AG10803 (cell line): ENCODE measurements around the gene SYNPO2.
"Not testable (repeated sequence)": the region's sequence is repeated elsewhere in the genome, so short reads cannot be mapped to it uniquely, and the experiment has no call there.

Experiments
- DNase-seq: peaks from one replicate; pipeline ENCODE4 v3.0.0; 2010; ENCODE audit warnings: low read depth
- H3K4me3 ChIP-seq: 2 replicates; pipeline ENCODE4 v1.5.1; 2011; ENCODE audit warnings: mild to moderate bottlenecking, low read length, control low read depth
- CTCF ChIP-seq: conservative IDR thresholded peaks from 2 replicates; pipeline ENCODE4 v1.5.1; 2011; ENCODE audit warnings: mild to moderate bottlenecking, low read length, control low read depth, inconsistent platforms

Gene SYNPO2

GRCh38 chr4:119053997-119054396 is 165.3 kb downstream of the SYNPO2 start:
- DNase-seq = no peak
- TF ChIP-seq CTCF = no peak
- no peak overlapping the region for H3K4me3 ChIP-seq

GRCh38 chr4:119057417-119057816 is 168.8 kb downstream of the SYNPO2 start:
- TF ChIP-seq CTCF = no peak
- H3K4me3 ChIP-seq = no peak overlapping the region
- no peak for DNase-seq

DNA sequence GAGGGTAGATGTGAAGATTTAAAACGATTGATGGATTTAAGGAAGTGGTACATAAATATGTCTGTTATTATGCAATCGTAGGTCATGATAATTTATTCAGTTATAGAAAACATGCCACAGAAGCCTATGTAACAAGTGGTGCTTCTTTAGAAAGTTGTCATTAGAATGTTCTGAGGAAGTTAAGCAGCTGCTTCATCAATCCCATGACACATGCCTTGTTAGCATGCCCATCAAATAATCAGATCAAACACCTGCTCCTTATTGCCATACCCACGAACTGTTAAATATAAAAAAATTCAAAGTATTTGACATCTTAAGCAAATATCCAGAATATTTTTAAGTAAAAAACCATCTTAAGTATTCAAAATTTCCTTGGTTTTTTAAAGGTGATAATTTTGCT is 170.6 kb downstream of the SYNPO2 start:
- no peak for TF ChIP-seq CTCF
- no peak overlapping the region for H3K4me3 ChIP-seq
- DNase-seq = no peak

- H3K4me3 ChIP-seq = not testable (repeated sequence)
These were observed 178.5 kb downstream of the SYNPO2 start for GRCh38 chr4:119067125-119067524.

DNA sequence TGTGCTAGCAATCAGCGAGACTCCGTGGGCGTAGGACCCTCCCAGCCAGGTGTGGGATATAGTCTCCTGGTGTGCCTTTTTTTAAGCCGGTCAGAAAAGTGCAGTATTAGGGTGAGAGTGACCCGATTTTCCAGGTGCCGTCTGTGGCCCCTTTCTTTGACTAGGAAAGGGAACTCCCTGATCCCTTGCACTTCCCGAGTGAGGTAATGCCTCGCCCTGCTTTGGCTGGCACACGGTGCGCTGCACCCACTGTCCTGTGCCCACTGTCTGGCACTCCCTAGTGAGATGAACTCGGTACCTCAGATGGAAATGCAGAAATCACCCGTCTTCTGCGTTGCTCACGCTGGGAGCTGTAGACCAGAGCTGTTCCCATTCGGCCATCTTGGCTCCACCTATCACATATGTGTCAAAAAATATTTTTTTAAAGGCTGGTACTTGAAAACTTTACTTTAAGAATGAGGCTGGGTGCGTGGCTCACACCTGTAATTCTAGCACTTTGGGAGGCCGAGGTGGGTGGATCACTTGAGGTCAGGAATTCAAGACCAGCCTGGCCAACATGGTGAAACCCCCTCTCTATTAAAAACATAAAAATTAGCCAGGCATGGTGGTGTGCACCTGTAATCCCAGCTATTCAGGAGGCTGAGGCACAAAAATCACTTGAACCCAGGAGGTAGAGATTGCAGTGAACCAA is 179.2 kb downstream of the SYNPO2 start:
- H3K4me3 ChIP-seq, DNase-seq: not testable (repeated sequence)

More at GRCh38 chr4:119067125-119067524, 178.5 kb downstream of the SYNPO2 start:
- DNase-seq = not testable (repeated sequence)

GRCh38 chr4:119068529-119068962 is 179.9 kb downstream of the SYNPO2 start:
- no peak overlapping the region for H3K4me3 ChIP-seq
- DNase-seq = no peak
- no peak for TF ChIP-seq CTCF

DNA sequence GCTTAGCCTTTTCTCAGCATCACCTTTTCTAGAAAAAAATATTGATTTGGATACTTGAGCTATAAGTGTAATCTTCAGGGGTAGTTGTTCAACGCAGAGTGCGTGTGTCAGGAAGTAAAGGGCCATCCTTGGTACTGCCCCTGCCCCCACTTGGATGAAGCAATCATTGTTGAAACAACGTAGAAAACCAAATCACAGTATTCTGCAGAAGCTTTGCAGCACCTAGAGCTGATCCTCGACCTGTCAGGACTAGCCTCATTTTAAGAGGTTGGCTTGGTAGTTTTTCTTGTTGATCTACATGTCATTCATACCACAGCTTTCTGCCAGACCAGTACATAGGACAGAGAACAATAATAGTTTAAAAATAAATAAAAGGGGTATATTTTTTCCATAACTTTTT is 181.6 kb downstream of the SYNPO2 start:
- TF ChIP-seq CTCF = no peak
- DNase-seq = no peak
- no peak overlapping the region for H3K4me3 ChIP-seq

DNA sequence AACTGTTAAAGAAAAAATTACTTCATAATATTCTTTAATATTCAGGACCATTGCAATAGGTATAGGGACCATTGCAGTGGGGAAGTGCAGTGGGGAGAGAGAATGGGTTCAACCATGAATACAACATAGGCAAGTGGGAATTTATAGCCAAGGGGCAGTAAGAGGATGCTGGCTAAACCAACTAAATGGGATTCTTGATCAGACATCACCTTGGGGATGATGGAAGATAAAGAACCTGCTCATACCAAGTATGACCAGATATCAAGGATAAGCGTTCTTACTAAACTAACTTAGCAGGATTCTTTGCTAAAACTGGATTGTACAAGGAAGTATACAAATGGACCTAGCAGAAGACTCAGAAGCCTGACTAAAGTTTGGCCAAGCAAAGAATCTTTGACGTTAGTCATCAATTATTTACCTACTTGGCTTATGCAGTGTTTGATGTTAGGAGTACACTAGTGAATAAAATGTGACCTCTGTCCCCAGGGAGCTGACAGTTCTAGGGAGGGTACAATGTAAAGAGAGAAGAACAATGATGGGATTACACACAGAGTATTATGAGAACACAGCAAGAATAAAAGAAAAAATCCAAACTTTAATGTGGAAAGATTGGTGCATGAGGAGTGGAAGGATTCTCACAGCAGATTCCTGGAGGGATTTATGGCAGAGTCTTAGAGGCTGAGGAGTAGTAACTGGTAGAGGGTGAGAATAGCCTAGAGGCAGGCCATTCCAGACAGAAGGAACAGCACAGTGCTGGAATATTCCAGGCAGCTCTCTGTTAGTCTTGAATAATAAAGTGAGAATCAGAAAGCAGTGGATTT is 192.3 kb downstream of the SYNPO2 start:
- TF ChIP-seq CTCF = no peak
- no peak overlapping the region for H3K4me3 ChIP-seq
- DNase-seq = no peak
